Esophagus squamous epithelium (tissue), 5 donors: Measurements from ENCODE around the gene MAP2K7. TPM values are rescaled to one million over a fixed set of nuclear protein-coding genes. Genes with fewer than 3 reads are reported as not detected.
"Not testable (repeated sequence)": the region's sequence is repeated elsewhere in the genome, so short reads cannot be mapped to it uniquely, and the experiment has no call there.

Experiments
- DNase-seq: peaks from one replicate; lab custom pipeline; 2025; lab: John Stamatoyannopoulos, UW
- H3K27ac ChIP-seq, 4 donors: fragments of 200-600 bp; sonication (generic); one replicate each; pipeline ENCODE4 v1.5.1; 2016 to 2019; ENCODE audit warnings: mild to moderate bottlenecking in 1 of 4
- H3K27me3 ChIP-seq, 4 donors: fragments of 200-600 bp; sonication (generic); 1 replicate in 3 of 4; 2 replicates in 1 of 4; pipeline versions ENCODE4 v1.5.1 to v1.6.0; 2017 to 2021; ENCODE audit warnings: antibody characterized with exemption in 1 of 4
- H3K36me3 ChIP-seq, 3 donors: fragments of 200-600 bp; sonication (generic); one replicate each; pipeline ENCODE4 v1.5.1; 2016 to 2019
- H3K4me1 ChIP-seq, 3 donors: fragments of 200-600 bp; sonication (generic); one replicate each; pipeline ENCODE4 v1.5.1; 2017 to 2019
- H3K4me3 ChIP-seq, 4 donors: fragments of 200-600 bp; sonication (generic); 1 replicate in 3 of 4; 2 replicates in 1 of 4; pipeline ENCODE4 v1.5.1; 2016 to 2019; ENCODE audit warnings: mild to moderate bottlenecking in 2 of 4, moderate library complexity in 1 of 4
- H3K9me3 ChIP-seq, 3 donors: fragments of 200-600 bp; sonication (generic); one replicate each; pipeline ENCODE4 v1.5.1; 2016 to 2019
- CTCF ChIP-seq, 6 experiments: fragments of 450-650 bp in 4 of 6; fragments of 200-600 bp in 2 of 6; sonication (generic) in 2 of 6; IDR thresholded peaks; one replicate each; pipeline ENCODE4 v1.5.1; 2016 to 2019; ENCODE audit warnings: antibody characterized with exemption in 6 of 6, mild to moderate bottlenecking in 4 of 6, moderate library complexity in 4 of 6
- POLR2A ChIP-seq, 4 donors: fragments of 450-650 bp; IDR thresholded peaks; one replicate each; pipeline ENCODE4 v1.6.1; 2017; ENCODE audit warnings: antibody characterized with exemption in 4 of 4, mild to moderate bottlenecking in 4 of 4, moderate library complexity in 3 of 4
- WGBS, 2 donors: methylation state at CpG; one replicate each; pipeline ENCODE4 v1.1.5; 2018; 5-methylcytosine and 5-hydroxymethylcytosine counted together
- intact Hi-C: fragments of 100-400 bp; cut with DNase I; formaldehyde crosslinking; loops from one replicate; pipeline ENCODE4 v1.15.0; 2022
- total RNA-seq, 4 donors: library from RNA; depleted of rRNA; stranded (reverse); fragments of >200 nt; gene quantifications; one replicate each; pipeline ENCODE4 v1.1.0, GENCODE V29; 2016
- donor health status: DM: yes; HTN: yes; CAD: no.

Gene MAP2K7
- total RNA-seq, 4 donors from 2014 or later: 8.6 to 17.3 (median 13.8) TPM

- Histone ChIP-seq H3K4me1 (peaks cover 7 to 15% (median 11%) of the 10 kb centered on the region in 3 donors), H3K27ac (no peak overlapping the region), H3K4me3 (no peak overlapping the region), H3K9me3 (no peaks in the 10 kb centered on the region), H3K27me3 (peaks cover 0 to 41% (median 0%) of the 10 kb centered on the region in 4 donors), H3K36me3 (no peaks in the 10 kb centered on the region)
- intact Hi-C loops: no loop called here
- no peak for TF ChIP-seq CTCF (IDR thresholded peaks at IDR 0.05)
- no peak for TF ChIP-seq POLR2A (IDR thresholded peaks at IDR 0.05)
- no peak for DNase-seq
- WGBS, 2 donors: 73 to 90% methylated on average over 7 to 8 of the region's 8 CpGs
Measured at GRCh38 chr19:7885818-7886217, 17.9 kb upstream of the MAP2K7 start.

- H3K4me3 ChIP-seq: peak overlapping the region in 1 of 4 donors; percentile 67
- peak overlapping the region in 1 of 4 donors; percentile 16 for H3K27ac ChIP-seq
- no peaks in the 10 kb centered on the region for H3K36me3 ChIP-seq
- peaks cover 7 to 15% (median 11%) of the 10 kb centered on the region in 3 donors for H3K4me1 ChIP-seq
- no peaks in the 10 kb centered on the region for H3K9me3 ChIP-seq
- peaks cover 0 to 36% (median 0%) of the 10 kb centered on the region in 4 donors for H3K27me3 ChIP-seq
- 73 to 78% methylated on average over 9 to 11 of the region's 16 CpGs for WGBS, 2 donors
- TF ChIP-seq POLR2A (IDR thresholded peaks at IDR 0.05) (no peak), CTCF (IDR thresholded peaks at IDR 0.05) (no peak)
- intact Hi-C loops: no loop called here
- no peak for DNase-seq
Measured at GRCh38 chr19:7887408-7888144, 16.1 kb upstream of the MAP2K7 start.

GRCh38 chr19:7888145-7888825 is 15.4 kb upstream of the MAP2K7 start, which contains the start of gene LRRC8E:
LRRC8E (plus strand) TSS chr19:7888510; CDS start chr19:7895604, 7,094 bp downstream.
- Histone ChIP-seq H3K4me3 (peak within 1 kb of the TSS; percentile 50 to 73 (median 67)), H3K27me3 (peaks cover 0 to 42% (median 0%) of the 10 kb centered on the region in 4 donors), H3K36me3 (no peaks in the 10 kb centered on the region), H3K27ac (peak within 1 kb of the TSS; percentile 50 to 80 (median 79)), H3K4me1 (peaks cover 7 to 15% (median 11%) of the 10 kb centered on the region in 3 donors), H3K9me3 (no peaks in the 10 kb centered on the region)
- WGBS, 2 donors: 25 to 38% methylated on average over 4 to 6 of the region's 53 CpGs
- no peak for DNase-seq
- TF ChIP-seq POLR2A (IDR thresholded peaks at IDR 0.05): peak in 2 of 4 donors; percentile 45 to 65
- no peak for TF ChIP-seq CTCF (IDR thresholded peaks at IDR 0.05)
- intact Hi-C loops: no loop called here

GRCh38 chr19:7888826-7889217 is 14.9 kb upstream of the MAP2K7 start:
- H3K9me3 ChIP-seq: no peaks in the 10 kb centered on the region
- no peaks in the 10 kb centered on the region for H3K36me3 ChIP-seq
- H3K4me3 ChIP-seq: peak overlapping the region; percentile 50 to 73 (median 67)
- peaks cover 7 to 19% (median 11%) of the 10 kb centered on the region in 3 donors for H3K4me1 ChIP-seq
- WGBS, 2 donors: 40 to 68% methylated on average over 4 to 5 of the region's 8 CpGs
- DNase-seq: no peak
- peaks cover 0 to 48% (median 0%) of the 10 kb centered on the region in 4 donors for H3K27me3 ChIP-seq
- TF ChIP-seq CTCF (IDR thresholded peaks at IDR 0.05) (no peak), POLR2A (IDR thresholded peaks at IDR 0.05) (no peak)
- intact Hi-C loops: no loop called here
- peak overlapping the region; percentile 50 to 80 (median 79) for H3K27ac ChIP-seq

- intact Hi-C loops, DNase-seq, H3K36me3 ChIP-seq, H3K9me3 ChIP-seq, H3K27ac ChIP-seq, H3K4me3 ChIP-seq: not testable (repeated sequence)
- peaks cover 0 to 47% (median 0%) of the 10 kb centered on the region in 4 donors for H3K27me3 ChIP-seq
- 75 to 82% methylated on average over 15 of the region's 18 CpGs for WGBS, 2 donors
- peaks cover 10 to 41% (median 12%) of the 10 kb centered on the region in 3 donors for H3K4me1 ChIP-seq
Measured at GRCh38 chr19:7893362-7894101, 10.1 kb upstream of the MAP2K7 start.
